IMR-90 (cell line): Measurements from ENCODE around the gene TTLL11. TPM values are rescaled to one million over a fixed set of nuclear protein-coding genes. Genes with fewer than 3 reads are reported as not detected.

ENCODE experiments used
- ATAC-seq: fragments of 200-7000 bp; cut with Tn5 transposase; 2 replicates; pipeline ENCODE4 v1.9.1; 2020; ENCODE audit warnings: low read depth, mild to moderate bottlenecking, moderate library complexity
- BruUV-seq: library from RNA; stranded (reverse); fragments of 400-500 nt; replicated peaks from 2 replicates; lab custom pipeline; 2021; lab: Mats Ljungman, UMichigan
- CTCF ChIA-PET: fragments of 300-600 bp; formaldehyde crosslinking; extraction: SDS; loops from one replicate; lab custom pipeline; 2021; ENCODE audit warnings: antibody characterized with exemption; lab: Yijun Ruan, JAX
- POLR2A ChIA-PET: fragments of 300-600 bp; sonication (Branson Sonifier 250); formaldehyde crosslinking; loops from one replicate; lab custom pipeline; 2022; ENCODE audit warnings: antibody characterized with exemption; ENCODE audit not compliant: unreplicated experiment; lab: Charles Lee
- DNase-seq: peaks from one replicate; pipeline ENCODE4 v3.0.0; 2013
- H2AFZ ChIP-seq: replicated peaks from 2 replicates; pipeline ENCODE3; 2013; ENCODE audit warnings: low read length, mild to moderate bottlenecking; ENCODE audit not compliant: poor library complexity
- H2AK5ac ChIP-seq: 2 replicates; pipeline ENCODE4 v1.6.1; 2013; ENCODE audit warnings: low read depth, low read length, inconsistent platforms
- H2AK9ac ChIP-seq: replicated peaks from 2 replicates; pipeline ENCODE3; 2013; ENCODE audit warnings: mild to moderate bottlenecking, low read depth, low read length, moderate library complexity; ENCODE audit not compliant: poor library complexity
- H2BK120ac ChIP-seq: 2 replicates; pipeline ENCODE4 v1.6.1; 2013; ENCODE audit warnings: low read depth, low read length, inconsistent platforms
- H2BK15ac ChIP-seq: 3 replicates; pipeline ENCODE4 v1.6.1; 2013; ENCODE audit warnings: low read depth, low read length, inconsistent platforms
- H2BK20ac ChIP-seq: 2 replicates; pipeline ENCODE4 v1.6.1; 2013; ENCODE audit warnings: low read depth, mild to moderate bottlenecking, inconsistent platforms, low read length, moderate library complexity
- H2BK5ac ChIP-seq: 2 replicates; pipeline ENCODE4 v1.6.1; 2013; ENCODE audit warnings: mild to moderate bottlenecking, low read depth, low read length, inconsistent platforms; ENCODE audit not compliant: poor library complexity, severe bottlenecking
- H3K14ac ChIP-seq: replicated peaks from 2 replicates; pipeline ENCODE4 v1.6.1; 2013; ENCODE audit warnings: low read depth, low read length, inconsistent platforms
- H3K18ac ChIP-seq: 2 replicates; pipeline ENCODE4 v1.6.1; 2013; ENCODE audit warnings: low read depth, low read length, control low read depth
- H3K23ac ChIP-seq: 2 replicates; pipeline ENCODE4 v1.6.1; 2013; ENCODE audit warnings: low read depth, low read length, inconsistent platforms
- H3K27ac ChIP-seq: 2 replicates; pipeline ENCODE4 v1.5.1; 2013; ENCODE audit warnings: mild to moderate bottlenecking, control low read depth, low read length; ENCODE audit not compliant: insufficient read depth
- H3K27me3 ChIP-seq: 2 replicates; pipeline ENCODE4 v1.6.1; 2013; ENCODE audit warnings: low read length; ENCODE audit not compliant: control insufficient read depth, insufficient read depth
- H3K36me3 ChIP-seq: 2 replicates; pipeline ENCODE4 v1.6.1; 2013; ENCODE audit warnings: low read length, mixed read lengths; ENCODE audit not compliant: control insufficient read depth, insufficient read depth
- H3K4ac ChIP-seq: 2 replicates; pipeline ENCODE4 v1.6.1; 2013; ENCODE audit warnings: low read depth, low read length, inconsistent platforms
- H3K4me1 ChIP-seq: 2 replicates; pipeline ENCODE4 v1.6.1; 2013; ENCODE audit warnings: low read length, mixed read lengths; ENCODE audit not compliant: control insufficient read depth, insufficient read depth
- H3K4me2 ChIP-seq: 2 replicates; pipeline ENCODE4 v1.6.1; 2013; ENCODE audit warnings: low read depth, mild to moderate bottlenecking, control low read depth, low read length, moderate library complexity
- H3K4me3 ChIP-seq: 2 replicates; pipeline ENCODE4 v1.5.1; 2013; ENCODE audit warnings: low read depth, mild to moderate bottlenecking, control low read depth, low read length, moderate library complexity; ENCODE audit not compliant: insufficient read depth
- H3K56ac ChIP-seq: 2 replicates; pipeline ENCODE4 v1.6.1; 2013; ENCODE audit warnings: low read length, inconsistent platforms; ENCODE audit not compliant: insufficient read depth; ENCODE audit errors: extremely low read depth
- H3K79me1 ChIP-seq, 2 experiments: 2 replicates each; pipeline ENCODE4 v1.6.1; 2013; ENCODE audit warnings: low read length in 2 of 2, inconsistent platforms in 1 of 2, low read depth in 1 of 2
- H3K9ac ChIP-seq: 2 replicates; pipeline ENCODE4 v1.6.1; 2013; ENCODE audit warnings: low read depth, low read length, control low read depth
- H3K9me1 ChIP-seq: 2 replicates; pipeline ENCODE4 v1.6.1; 2013; ENCODE audit warnings: low read length, inconsistent platforms; ENCODE audit not compliant: insufficient read depth
- H3K9me3 ChIP-seq: 2 replicates; pipeline ENCODE4 v1.6.1; 2013; ENCODE audit warnings: low read length; ENCODE audit not compliant: control insufficient read depth, insufficient read depth
- H4K20me1 ChIP-seq: 2 replicates; pipeline ENCODE4 v1.6.1; 2013; ENCODE audit warnings: low read length, inconsistent platforms; ENCODE audit not compliant: insufficient read depth
- H4K5ac ChIP-seq: 2 replicates; pipeline ENCODE4 v1.6.1; 2013; ENCODE audit warnings: mild to moderate bottlenecking, low read depth, low read length, control low read depth
- H4K8ac ChIP-seq, 2 experiments: 2 replicates each; pipeline ENCODE4 v1.6.1; 2013; ENCODE audit warnings: low read depth in 2 of 2, low read length in 2 of 2, control low read depth in 1 of 2, inconsistent platforms in 1 of 2
- H4K91ac ChIP-seq: 2 replicates; pipeline ENCODE4 v1.6.1; 2013; ENCODE audit warnings: low read depth, low read length, inconsistent platforms; ENCODE audit not compliant: insufficient read depth
- BHLHE40 ChIP-seq: fragments of 150-350 bp; IDR thresholded peaks from 2 replicates; pipeline ENCODE4 v1.6.1; 2016; ENCODE audit warnings: mild to moderate bottlenecking, low read depth, low read length
- CHD1 ChIP-seq: IDR thresholded peaks from 2 replicates; pipeline ENCODE4 v1.6.1; 2012; ENCODE audit warnings: low read depth, low read length, improper control_type of control experiment
- CTCF ChIP-seq: conservative IDR thresholded peaks from 2 replicates; pipeline ENCODE4 v1.5.1; 2012; ENCODE audit warnings: mild to moderate bottlenecking, low read depth, low read length, improper control_type of control experiment
- FOS ChIP-seq: fragments of 150-350 bp; IDR thresholded peaks from 2 replicates; pipeline ENCODE4 v1.6.1; 2016; ENCODE audit warnings: low read depth, low read length
- MAFK ChIP-seq: IDR thresholded peaks from 2 replicates; pipeline ENCODE4 v1.6.1; 2012; ENCODE audit warnings: low read depth, low read length, improper control_type of control experiment
- MAZ ChIP-seq: IDR thresholded peaks from 2 replicates; pipeline ENCODE4 v1.6.1; 2012; ENCODE audit warnings: low read depth, mild to moderate bottlenecking, low read length, improper control_type of control experiment, moderate library complexity, borderline replicate concordance
- RAD21 ChIP-seq: IDR thresholded peaks from 2 replicates; pipeline ENCODE4 v1.6.1; 2012; ENCODE audit warnings: low read length, improper control_type of control experiment
- RFX5 ChIP-seq: IDR thresholded peaks from 2 replicates; pipeline ENCODE4 v1.8.0; 2012; ENCODE audit warnings: low read depth, mild to moderate bottlenecking, low read length, moderate library complexity
- SMC3 ChIP-seq: fragments of 150-350 bp; IDR thresholded peaks from 2 replicates; pipeline ENCODE4 v1.6.1; 2016; ENCODE audit warnings: low read depth, mild to moderate bottlenecking, antibody characterized with exemption, low read length, moderate library complexity
- WGBS, 2 experiments: methylation state at CpG; one replicate each; pipeline versions ENCODE4 v1.1.5 to v1.1.7; 2013; ENCODE audit warnings: missing lambda C conversion rate in 2 of 2; ENCODE audit not compliant: insufficient read length in 1 of 2; ENCODE audit errors: extremely low coverage in 2 of 2; 5-methylcytosine and 5-hydroxymethylcytosine counted together
- dilution Hi-C: fragments of 300-500 bp; cut with HindIII; formaldehyde crosslinking; loops from one replicate; pipeline ENCODE4 v1.14.3; 2018; ENCODE audit warnings: low sequenced_read_pairs; ENCODE audit not compliant: unreplicated experiment
- in situ Hi-C: fragments of 300-500 bp; cut with MboI; formaldehyde crosslinking; loops from 3 replicates; pipeline ENCODE4 v1.14.3; 2019; ENCODE audit warnings: low sequenced_read_pairs, inconsistent platforms, mixed read lengths
- intact Hi-C: fragments of 100-400 bp; cut with micrococcal nuclease; formaldehyde crosslinking; loops from 2 replicates; pipeline ENCODE4 v1.10.0; 2022
- polyA plus RNA-seq, 3 experiments: library from polyadenylated mRNA; depleted of rRNA; stranded (reverse); fragments of >200 nt; gene quantifications; 2 replicates each; pipeline ENCODE4 v1.2.3, GENCODE V29; 2012; ENCODE audit warnings: low replicate concordance in 1 of 3
- total RNA-seq: library from RNA; depleted of rRNA; stranded (reverse); fragments of >200 nt; gene quantifications from 2 replicates; pipeline ENCODE4 v1.2.3, GENCODE V29; 2012

Gene TTLL11
- total and polyA plus RNA-seq, 2 of the 4 experiments (the other 2 are of a cell fraction) = 2.0 to 4.6 TPM

GRCh38 chr9:121991307-121991661, 101.8 kb downstream of the TTLL11 start:
- Histone ChIP-seq H3K27ac (no peak overlapping the region), H3K4me2 (no peak overlapping the region), H3K4ac (no peak overlapping the region), H4K8ac (no peak overlapping the region), H3K9me3 (no peaks in the 10 kb centered on the region), H2AK5ac (no peak overlapping the region), H3K23ac (no peak overlapping the region), H2AFZ (no peak overlapping the region), H3K14ac (no peak overlapping the region), H3K9me1 (peaks cover under 1% of the 10 kb centered on the region; the same call in 1 of the 2 replicates), H2BK120ac (no peak overlapping the region), H3K4me1 (peaks cover 3% of the 10 kb centered on the region; the same call in 1 of the 2 replicates), H2BK20ac (no peak overlapping the region), H3K79me1 (peaks cover 0 to 4% of the 10 kb centered on the region in 2 experiments; a peak in 1 of 4 replicates), H4K20me1 (no peaks in the 10 kb centered on the region), H3K18ac (no peak overlapping the region), H4K91ac (no peak overlapping the region), H3K9ac (no peak overlapping the region), H2BK5ac (no peak overlapping the region), H3K27me3 (no peaks in the 10 kb centered on the region), H2AK9ac (no peak overlapping the region), H3K56ac (no peak overlapping the region), H4K5ac (no peak overlapping the region), H2BK15ac (no peak overlapping the region), H3K36me3 (0 out of 2 replicates have a peak, but pooled peaks cover 3% of the 10 kb centered on the region), H3K4me3 (no peak overlapping the region)
- ChIA-PET POLR2A (no interaction called here), CTCF (interaction anchor here (1.9 kb wide), 1 partner anchor 304 kb away, joined by 6 read pairs; no protein-coding TSS in a partner anchor)
- intact Hi-C loops = loop anchor here (5.0 kb wide), 1 partner anchor 89 kb away; no protein-coding TSS in a partner anchor
- TF ChIP-seq MAZ (no peak), MAFK (no peak), FOS (no peak), RFX5 (no peak), CTCF (no peak), SMC3 (no peak), BHLHE40 (no peak), RAD21 (no peak), CHD1 (no peak)
- dilution Hi-C loops = no loop called here
- ATAC-seq (no peak), DNase-seq (no peak)
- no TSS peak for BruUV-seq
- in situ Hi-C loops = loop anchor here (5.0 kb wide), 1 partner anchor 304 kb away; no protein-coding TSS in a partner anchor
- no CpG with 5 or more reads among the region's 4 CpGs for WGBS, 2 experiments
